ENCODE measurements around the gene PITPNM3.
A peak's percentile ranks its signal among the peaks of the same experiment; 100 is the strongest.

PITPNM3 gene

GRCh38 chr17:6458460-6458950, 97.8 kb downstream of the PITPNM3 start:
- no peak for DNase-seq

- DNase-seq = no peak
Observed at GRCh38 chr17:6457688-6458459, 98.5 kb downstream of the PITPNM3 start.

GRCh38 chr17:6456914-6457687, 99.3 kb downstream of the PITPNM3 start:
- no peak for DNase-seq

GRCh38 chr17:6456321-6456720, 100.0 kb downstream of the PITPNM3 start:
- DNase-seq = no peak

GRCh38 chr17:6455321-6455705, 101.0 kb downstream of the PITPNM3 start:
- peak; percentile 51 for DNase-seq

- DNase-seq = no peak
Observed at GRCh38 chr17:6454495-6455320, 101.6 kb downstream of the PITPNM3 start.

GRCh38 chr17:6453279-6454024, 102.9 kb downstream of the PITPNM3 start:
- DNase-seq = no peak

GRCh38 chr17:6452471-6453266, 103.7 kb downstream of the PITPNM3 start:
- no peak for DNase-seq

GRCh38 chr17:6450926-6451832, 105.2 kb downstream of the PITPNM3 start:
- DNase-seq = no peak

- DNase-seq = no peak
Observed at GRCh38 chr17:6449307-6449706, 107.0 kb downstream of the PITPNM3 start.

- no peak for DNase-seq
Observed at GRCh38 chr17:6448473-6448872, 107.9 kb downstream of the PITPNM3 start.

GRCh38 chr17:6446516-6447100, 109.7 kb downstream of the PITPNM3 start:
- no peak for DNase-seq

GRCh38 chr17:6444571-6445335, 111.6 kb downstream of the PITPNM3 start:
- no peak for DNase-seq

GRCh38 chr17:6443692-6444570, 112.4 kb downstream of the PITPNM3 start, which contains the start of gene PIMREG:
Gene PIMREG, plus strand, starts transcription at chr17:6444455. Its CDS starts 656 bp downstream, at chr17:6445111.
- peak; percentile 97 for DNase-seq

- no peak for DNase-seq
Observed at GRCh38 chr17:6442775-6443174, 113.6 kb downstream of the PITPNM3 start.

- no peak for DNase-seq
Observed at GRCh38 chr17:6439951-6440350, 116.4 kb downstream of the PITPNM3 start.

GRCh38 chr17:6437956-6438355, 118.4 kb downstream of the PITPNM3 start:
- no peak for DNase-seq

- no peak for DNase-seq
Observed at GRCh38 chr17:6437466-6437865, 118.9 kb downstream of the PITPNM3 start.
